Karpas-422 (cell line): ENCODE measurements around the gene HMGN3. TPM values are rescaled to one million over a fixed set of nuclear protein-coding genes. Genes with fewer than 3 reads are reported as not detected.

Source experiments
- DNase-seq: peaks from one replicate; pipeline ENCODE4 v3.0.0-alpha.2; 2015
- H2AFZ ChIP-seq: fragments of 200-600 bp; sonication (generic); 2 replicates; pipeline ENCODE4 v1.6.1; 2014; ENCODE audit warnings: antibody characterized with exemption, low read length, mixed read lengths
- H3K27ac ChIP-seq: fragments of 200-600 bp; sonication (generic); 2 replicates; pipeline ENCODE4 v1.5.1; 2014; ENCODE audit warnings: mild to moderate bottlenecking, low read length, moderate library complexity
- H3K27me3 ChIP-seq: fragments of 200-600 bp; sonication (generic); 2 replicates; pipeline ENCODE4 v1.6.1; 2014; ENCODE audit warnings: low read length, mixed read lengths
- H3K36me3 ChIP-seq: fragments of 200-600 bp; sonication (generic); 2 replicates; pipeline ENCODE4 v1.6.1; 2014; ENCODE audit warnings: low read length, mixed read lengths; ENCODE audit not compliant: insufficient read depth
- H3K4me1 ChIP-seq: fragments of 200-600 bp; sonication (generic); 2 replicates; pipeline ENCODE4 v1.6.1; 2014; ENCODE audit warnings: mild to moderate bottlenecking, low read length, mixed read lengths
- H3K4me2 ChIP-seq: fragments of 200-600 bp; sonication (generic); 2 replicates; pipeline ENCODE4 v1.6.1; 2014; ENCODE audit warnings: low read length, low read depth, mild to moderate bottlenecking; ENCODE audit not compliant: poor library complexity, severe bottlenecking
- H3K4me3 ChIP-seq: fragments of 200-600 bp; sonication (generic); 2 replicates; pipeline ENCODE4 v1.5.1; 2014; ENCODE audit warnings: mild to moderate bottlenecking, antibody characterized with exemption, low read length, mixed read lengths
- H3K79me2 ChIP-seq: fragments of 200-600 bp; sonication (generic); 2 replicates; pipeline ENCODE4 v1.6.1; 2014; ENCODE audit warnings: mild to moderate bottlenecking, low read length, mixed read lengths
- H3K9ac ChIP-seq: fragments of 200-600 bp; sonication (generic); 2 replicates; pipeline ENCODE4 v1.6.0; 2014; ENCODE audit warnings: low read length
- H3K9me2 ChIP-seq: fragments of 200-600 bp; sonication (generic), shearing (Covaris generic); replicated peaks from 2 replicates; pipeline ENCODE4 v1.6.0; 2014; ENCODE audit warnings: mild to moderate bottlenecking, low read length, moderate library complexity; ENCODE audit not compliant: insufficient read depth
- H3K9me3 ChIP-seq: fragments of 300-700, 200-600 bp; sonication (generic); 2 replicates; pipeline ENCODE4 v1.6.1; 2014; ENCODE audit warnings: low read length, mixed read lengths
- H4K20me1 ChIP-seq: fragments of 200-600 bp; sonication (generic); 2 replicates; pipeline ENCODE4 v1.6.1; 2014; ENCODE audit warnings: mild to moderate bottlenecking, antibody characterized with exemption, low read length, low read depth; ENCODE audit not compliant: insufficient read depth
- total RNA-seq: library from RNA; depleted of rRNA; stranded (reverse); fragments of >200 nt; shearing (Covaris generic); gene quantifications from 2 replicates; pipeline ENCODE4 v1.2.3, GENCODE V29; 2014; ENCODE audit warnings: low replicate concordance

The HMGN3 gene
- total RNA-seq, 1 experiment from 2014 or later = 125 TPM

GRCh38 chr6:79231101-79231500 is 3.4 kb downstream of the HMGN3 start:
- H3K4me2 ChIP-seq = no peak overlapping the region
- H3K9me2 ChIP-seq = no peaks in the 10 kb centered on the region
- no peak overlapping the region for H3K4me3 ChIP-seq
- DNase-seq = no peak
- peaks cover 3% of the 10 kb centered on the region; the same call in 1 of the 2 replicates for H3K36me3 ChIP-seq
- H4K20me1 ChIP-seq = no peaks in the 10 kb centered on the region
- no peak overlapping the region for H2AFZ ChIP-seq
- peaks cover 81% of the 10 kb centered on the region for H3K79me2 ChIP-seq
- H3K9ac ChIP-seq = no peak overlapping the region
- no peaks in the 10 kb centered on the region for H3K9me3 ChIP-seq
- no peaks in the 10 kb centered on the region for H3K27me3 ChIP-seq
- no peak overlapping the region for H3K27ac ChIP-seq
- H3K4me1 ChIP-seq = peaks cover 27% of the 10 kb centered on the region

- Histone ChIP-seq H3K4me2 (no peak overlapping the region), H3K9me3 (no peaks in the 10 kb centered on the region), H3K4me1 (peaks cover 27% of the 10 kb centered on the region), H3K27ac (no peak overlapping the region), H3K4me3 (no peak overlapping the region), H3K36me3 (peaks cover 3% of the 10 kb centered on the region; the same call in 1 of the 2 replicates), H3K9ac (no peak overlapping the region), H3K9me2 (no peaks in the 10 kb centered on the region), H4K20me1 (no peaks in the 10 kb centered on the region), H2AFZ (no peak overlapping the region), H3K79me2 (peaks cover 90% of the 10 kb centered on the region), H3K27me3 (no peaks in the 10 kb centered on the region)
- DNase-seq = no peak
These were observed 4.3 kb downstream of the HMGN3 start for GRCh38 chr6:79230149-79230548.

GRCh38 chr6:79227445-79227844 is 7.0 kb downstream of the HMGN3 start:
- no peaks in the 10 kb centered on the region for H3K9me3 ChIP-seq
- no peak for DNase-seq
- peaks cover 100% of the 10 kb centered on the region for H3K79me2 ChIP-seq
- peaks cover 3% of the 10 kb centered on the region; the same call in 1 of the 2 replicates for H3K36me3 ChIP-seq
- no peak overlapping the region for H2AFZ ChIP-seq
- H3K27me3 ChIP-seq = no peaks in the 10 kb centered on the region
- no peaks in the 10 kb centered on the region for H4K20me1 ChIP-seq
- peaks cover 14% of the 10 kb centered on the region for H3K4me1 ChIP-seq
- no peaks in the 10 kb centered on the region for H3K9me2 ChIP-seq
- H3K9ac ChIP-seq = no peak overlapping the region
- no peak overlapping the region for H3K4me3 ChIP-seq
- no peak overlapping the region for H3K27ac ChIP-seq
- no peak overlapping the region for H3K4me2 ChIP-seq

GRCh38 chr6:79226660-79227059 is 7.8 kb downstream of the HMGN3 start:
- peaks cover 100% of the 10 kb centered on the region for H3K79me2 ChIP-seq
- no peaks in the 10 kb centered on the region for H3K9me2 ChIP-seq

GRCh38 chr6:79225717-79226599 is 8.5 kb downstream of the HMGN3 start:
- Histone ChIP-seq H3K79me2 (peaks cover 100% of the 10 kb centered on the region), H3K4me1 (no peaks in the 10 kb centered on the region)

More at GRCh38 chr6:79226660-79227059, 7.8 kb downstream of the HMGN3 start:
- Histone ChIP-seq H3K4me2 (no peak overlapping the region), H3K36me3 (peaks cover 3% of the 10 kb centered on the region; the same call in 1 of the 2 replicates), H3K4me3 (no peak overlapping the region), H3K9ac (no peak overlapping the region), H3K27me3 (no peaks in the 10 kb centered on the region), H4K20me1 (no peaks in the 10 kb centered on the region), H3K27ac (no peak overlapping the region), H3K9me3 (no peaks in the 10 kb centered on the region), H3K4me1 (peaks cover 7% of the 10 kb centered on the region), H2AFZ (no peak overlapping the region)
- DNase-seq = no peak

GRCh38 chr6:79223611-79224404 is 10.7 kb downstream of the HMGN3 start:
- no peaks in the 10 kb centered on the region for H3K27me3 ChIP-seq
- no peak overlapping the region for H3K9ac ChIP-seq
- DNase-seq = no peak
- H3K9me2 ChIP-seq = no peaks in the 10 kb centered on the region
- H4K20me1 ChIP-seq = no peaks in the 10 kb centered on the region
- no peaks in the 10 kb centered on the region for H3K4me1 ChIP-seq
- no peak overlapping the region for H3K27ac ChIP-seq
- peaks cover 99% of the 10 kb centered on the region for H3K79me2 ChIP-seq
- no peak overlapping the region for H2AFZ ChIP-seq
- H3K4me2 ChIP-seq = no peak overlapping the region
- H3K9me3 ChIP-seq = no peaks in the 10 kb centered on the region
- H3K4me3 ChIP-seq = no peak overlapping the region
- H3K36me3 ChIP-seq = no peaks in the 10 kb centered on the region

More at GRCh38 chr6:79225717-79226599, 8.5 kb downstream of the HMGN3 start:
- no peak for DNase-seq
- H3K4me2 ChIP-seq = no peak overlapping the region
- H3K9me2 ChIP-seq = no peaks in the 10 kb centered on the region
- H3K9me3 ChIP-seq = no peaks in the 10 kb centered on the region
- no peak overlapping the region for H3K27ac ChIP-seq
- H4K20me1 ChIP-seq = no peaks in the 10 kb centered on the region
- no peaks in the 10 kb centered on the region for H3K27me3 ChIP-seq
- no peak overlapping the region for H2AFZ ChIP-seq
- no peak overlapping the region for H3K4me3 ChIP-seq
- H3K9ac ChIP-seq = no peak overlapping the region
- H3K36me3 ChIP-seq = peaks cover 3% of the 10 kb centered on the region; the same call in 1 of the 2 replicates

- no peaks in the 10 kb centered on the region for H3K9me3 ChIP-seq
- no peaks in the 10 kb centered on the region for H3K36me3 ChIP-seq
- no peaks in the 10 kb centered on the region for H4K20me1 ChIP-seq
- H3K4me3 ChIP-seq = no peak overlapping the region
- peaks cover 92% of the 10 kb centered on the region for H3K79me2 ChIP-seq
- no peak for DNase-seq
- H3K9me2 ChIP-seq = no peaks in the 10 kb centered on the region
- H3K27ac ChIP-seq = no peak overlapping the region
- H2AFZ ChIP-seq = no peak overlapping the region
- no peaks in the 10 kb centered on the region for H3K27me3 ChIP-seq
- no peaks in the 10 kb centered on the region for H3K4me1 ChIP-seq
- no peak overlapping the region for H3K4me2 ChIP-seq
- no peak overlapping the region for H3K9ac ChIP-seq
These were observed 19.2 kb downstream of the HMGN3 start for GRCh38 chr6:79215213-79215824.

- no peak overlapping the region for H3K9ac ChIP-seq
- no peak overlapping the region for H3K4me2 ChIP-seq
- H3K4me3 ChIP-seq = no peak overlapping the region
- no peak for DNase-seq
- H3K36me3 ChIP-seq = no peaks in the 10 kb centered on the region
- H3K27ac ChIP-seq = no peak overlapping the region
- no peaks in the 10 kb centered on the region for H3K9me2 ChIP-seq
- H2AFZ ChIP-seq = no peak overlapping the region
- no peaks in the 10 kb centered on the region for H3K9me3 ChIP-seq
- no peaks in the 10 kb centered on the region for H3K27me3 ChIP-seq
- H3K79me2 ChIP-seq = peaks cover 84% of the 10 kb centered on the region
- H3K4me1 ChIP-seq = no peaks in the 10 kb centered on the region
- no peaks in the 10 kb centered on the region for H4K20me1 ChIP-seq
These were observed 21.6 kb downstream of the HMGN3 start for GRCh38 chr6:79212859-79213258.
